Measurements from ENCODE around the gene ITPR2.

Gene ITPR2

GRCh38 chr12:26694402-26694801 lies 138.6 kb downstream of the ITPR2 start:
- no peaks in the 10 kb centered on the region for H3K27me3 ChIP-seq (ENCODE audit: control insufficient read depth, insufficient read depth, low read length)
- H3K9ac ChIP-seq (ENCODE audit: low read length), result no peak overlapping the region
- H3K36me3 ChIP-seq (ENCODE audit: control insufficient read depth, insufficient read depth, low read length), result no peaks in the 10 kb centered on the region
- H3K4me3 ChIP-seq (ENCODE audit: low read length), result no peak overlapping the region
- H3K9me3 ChIP-seq (ENCODE audit: control insufficient read depth, low read length), result no peaks in the 10 kb centered on the region
- H3K4me1 ChIP-seq (ENCODE audit: control insufficient read depth, insufficient read depth, low read length), result no peaks in the 10 kb centered on the region

GRCh38 chr12:26692407-26692806 lies 140.6 kb downstream of the ITPR2 start:
- Histone ChIP-seq H3K4me3 (ENCODE audit: low read length) (no peak overlapping the region), H3K27me3 (ENCODE audit: control insufficient read depth, insufficient read depth, low read length) (no peaks in the 10 kb centered on the region), H3K9me3 (ENCODE audit: control insufficient read depth, low read length) (no peaks in the 10 kb centered on the region), H3K4me1 (ENCODE audit: control insufficient read depth, insufficient read depth, low read length) (no peaks in the 10 kb centered on the region), H3K9ac (ENCODE audit: low read length) (no peak overlapping the region), H3K36me3 (ENCODE audit: control insufficient read depth, insufficient read depth, low read length) (no peaks in the 10 kb centered on the region)

- Histone ChIP-seq H3K27me3 (ENCODE audit: control insufficient read depth, insufficient read depth, low read length) (no peaks in the 10 kb centered on the region), H3K36me3 (ENCODE audit: control insufficient read depth, insufficient read depth, low read length) (no peaks in the 10 kb centered on the region), H3K9me3 (ENCODE audit: control insufficient read depth, low read length) (no peaks in the 10 kb centered on the region), H3K9ac (ENCODE audit: low read length) (no peak overlapping the region), H3K4me3 (ENCODE audit: low read length) (no peak overlapping the region), H3K4me1 (ENCODE audit: control insufficient read depth, insufficient read depth, low read length) (no peaks in the 10 kb centered on the region)
Measured at GRCh38 chr12:26691234-26691970, 141.6 kb downstream of the ITPR2 start.

GRCh38 chr12:26690601-26691000 lies 142.4 kb downstream of the ITPR2 start:
- Histone ChIP-seq H3K4me1 (ENCODE audit: control insufficient read depth, insufficient read depth, low read length) (no peaks in the 10 kb centered on the region), H3K36me3 (ENCODE audit: control insufficient read depth, insufficient read depth, low read length) (no peaks in the 10 kb centered on the region), H3K9ac (ENCODE audit: low read length) (no peak overlapping the region), H3K4me3 (ENCODE audit: low read length) (no peak overlapping the region), H3K27me3 (ENCODE audit: control insufficient read depth, insufficient read depth, low read length) (no peaks in the 10 kb centered on the region), H3K9me3 (ENCODE audit: control insufficient read depth, low read length) (no peaks in the 10 kb centered on the region)

- no peaks in the 10 kb centered on the region for H3K9me3 ChIP-seq (ENCODE audit: control insufficient read depth, low read length)
- H3K36me3 ChIP-seq (ENCODE audit: control insufficient read depth, insufficient read depth, low read length), result no peaks in the 10 kb centered on the region
- no peak overlapping the region for H3K9ac ChIP-seq (ENCODE audit: low read length)
- no peaks in the 10 kb centered on the region for H3K4me1 ChIP-seq (ENCODE audit: control insufficient read depth, insufficient read depth, low read length)
- no peak overlapping the region for H3K4me3 ChIP-seq (ENCODE audit: low read length)
- H3K27me3 ChIP-seq (ENCODE audit: control insufficient read depth, insufficient read depth, low read length), result no peaks in the 10 kb centered on the region
Measured at GRCh38 chr12:26689281-26689841, 143.6 kb downstream of the ITPR2 start.

- Histone ChIP-seq H3K27me3 (ENCODE audit: control insufficient read depth, insufficient read depth, low read length) (no peaks in the 10 kb centered on the region), H3K9ac (ENCODE audit: low read length) (no peak overlapping the region), H3K4me3 (ENCODE audit: low read length) (no peak overlapping the region), H3K9me3 (ENCODE audit: control insufficient read depth, low read length) (no peaks in the 10 kb centered on the region), H3K36me3 (ENCODE audit: control insufficient read depth, insufficient read depth, low read length) (no peaks in the 10 kb centered on the region), H3K4me1 (ENCODE audit: control insufficient read depth, insufficient read depth, low read length) (no peaks in the 10 kb centered on the region)
Measured at GRCh38 chr12:26688344-26688904, 144.6 kb downstream of the ITPR2 start.

GRCh38 chr12:26686408-26686807 lies 146.6 kb downstream of the ITPR2 start:
- H3K9me3 ChIP-seq (ENCODE audit: control insufficient read depth, low read length), result no peaks in the 10 kb centered on the region
- no peaks in the 10 kb centered on the region for H3K27me3 ChIP-seq (ENCODE audit: control insufficient read depth, insufficient read depth, low read length)
- no peak overlapping the region for H3K9ac ChIP-seq (ENCODE audit: low read length)
- H3K4me1 ChIP-seq (ENCODE audit: control insufficient read depth, insufficient read depth, low read length), result no peaks in the 10 kb centered on the region
- H3K4me3 ChIP-seq (ENCODE audit: low read length), result no peak overlapping the region
- H3K36me3 ChIP-seq (ENCODE audit: control insufficient read depth, insufficient read depth, low read length), result no peaks in the 10 kb centered on the region

GRCh38 chr12:26684101-26684500 lies 148.9 kb downstream of the ITPR2 start:
- no peaks in the 10 kb centered on the region for H3K4me1 ChIP-seq (ENCODE audit: control insufficient read depth, insufficient read depth, low read length)
- no peak overlapping the region for H3K4me3 ChIP-seq (ENCODE audit: low read length)
- no peaks in the 10 kb centered on the region for H3K9me3 ChIP-seq (ENCODE audit: control insufficient read depth, low read length)
- no peaks in the 10 kb centered on the region for H3K27me3 ChIP-seq (ENCODE audit: control insufficient read depth, insufficient read depth, low read length)
- no peaks in the 10 kb centered on the region for H3K36me3 ChIP-seq (ENCODE audit: control insufficient read depth, insufficient read depth, low read length)
- H3K9ac ChIP-seq (ENCODE audit: low read length), result no peak overlapping the region

- no peaks in the 10 kb centered on the region for H3K4me1 ChIP-seq (ENCODE audit: control insufficient read depth, insufficient read depth, low read length)
- H3K4me3 ChIP-seq (ENCODE audit: low read length), result no peak overlapping the region
- no peaks in the 10 kb centered on the region for H3K27me3 ChIP-seq (ENCODE audit: control insufficient read depth, insufficient read depth, low read length)
- H3K9ac ChIP-seq (ENCODE audit: low read length), result no peak overlapping the region
- H3K9me3 ChIP-seq (ENCODE audit: control insufficient read depth, low read length), result no peaks in the 10 kb centered on the region
- no peaks in the 10 kb centered on the region for H3K36me3 ChIP-seq (ENCODE audit: control insufficient read depth, insufficient read depth, low read length)
Measured at GRCh38 chr12:26683443-26683842, 149.6 kb downstream of the ITPR2 start.

- Histone ChIP-seq H3K9ac (ENCODE audit: low read length) (no peak overlapping the region), H3K36me3 (ENCODE audit: control insufficient read depth, insufficient read depth, low read length) (no peaks in the 10 kb centered on the region), H3K4me3 (ENCODE audit: low read length) (no peak overlapping the region), H3K9me3 (ENCODE audit: control insufficient read depth, low read length) (no peaks in the 10 kb centered on the region), H3K27me3 (ENCODE audit: control insufficient read depth, insufficient read depth, low read length) (no peaks in the 10 kb centered on the region), H3K4me1 (ENCODE audit: control insufficient read depth, insufficient read depth, low read length) (no peaks in the 10 kb centered on the region)
Measured at GRCh38 chr12:26680727-26681455, 152.1 kb downstream of the ITPR2 start.

GRCh38 chr12:26678697-26679660 lies 154.0 kb downstream of the ITPR2 start:
- H3K9me3 ChIP-seq (ENCODE audit: control insufficient read depth, low read length), result no peaks in the 10 kb centered on the region
- H3K27me3 ChIP-seq (ENCODE audit: control insufficient read depth, insufficient read depth, low read length), result no peaks in the 10 kb centered on the region
- no peaks in the 10 kb centered on the region for H3K4me1 ChIP-seq (ENCODE audit: control insufficient read depth, insufficient read depth, low read length)
- no peak overlapping the region for H3K9ac ChIP-seq (ENCODE audit: low read length)
- H3K36me3 ChIP-seq (ENCODE audit: control insufficient read depth, insufficient read depth, low read length), result no peaks in the 10 kb centered on the region
- H3K4me3 ChIP-seq (ENCODE audit: low read length), result no peak overlapping the region

Measured in mucosa of stomach (tissue), 1 donor.